Caco-2 (cell line): Measurements from ENCODE around the gene ERFE. TPM values are rescaled to one million over a fixed set of nuclear protein-coding genes. Genes with fewer than 3 reads are reported as not detected.

Source experiments
- BruUV-seq: library from RNA; stranded (reverse); fragments of 400-500 nt; replicated peaks from 2 replicates; lab custom pipeline; 2021; lab: Mats Ljungman, UMichigan
- CTCF ChIA-PET: fragments of 300-600 bp; sonication (Branson Sonifier 250); formaldehyde crosslinking; loops from one replicate; lab custom pipeline; 2022; ENCODE audit warnings: antibody characterized with exemption; lab: Charles Lee
- POLR2A ChIA-PET: fragments of 300-600 bp; sonication (Branson Sonifier 250); formaldehyde crosslinking; loops from one replicate; lab custom pipeline; 2022; ENCODE audit warnings: antibody characterized with exemption; lab: Charles Lee
- DNase-seq, 2 experiments: peaks; one replicate each; pipeline versions ENCODE4 v3.0.0 to v3.0.0-alpha.2; 2020 to 2022
- H3K27me3 ChIP-seq: replicated peaks from 2 replicates; pipeline ENCODE4 v1.6.0; 2011; ENCODE audit warnings: low read length; ENCODE audit not compliant: control insufficient read depth, insufficient read depth
- H3K36me3 ChIP-seq: 2 replicates; pipeline ENCODE4 v1.5.1; 2011; ENCODE audit warnings: low read length; ENCODE audit not compliant: control insufficient read depth, insufficient read depth
- H3K4me1 ChIP-seq: fragments of 250-450 bp; sonication (Bioruptor Pico); 2 replicates; pipeline ENCODE4 v1.5.1; 2020; ENCODE audit warnings: mild to moderate bottlenecking
- H3K4me3 ChIP-seq: 2 replicates; pipeline ENCODE4 v1.5.1; 2011; ENCODE audit warnings: low read depth, mild to moderate bottlenecking, control low read depth, low read length
- H3K9me3 ChIP-seq: fragments of 250-450 bp; sonication (Bioruptor Pico); 2 replicates; pipeline ENCODE4 v1.5.1; 2020; ENCODE audit warnings: mild to moderate bottlenecking, moderate library complexity
- H3K27ac Mint-ChIP-seq: one replicate; pipeline ENCODE4 v1.8.0; 2022; ENCODE audit warnings: mixed read lengths; ENCODE audit not compliant: unreplicated experiment
- H3K27me3 Mint-ChIP-seq: one replicate; pipeline ENCODE4 v1.8.0; 2022; ENCODE audit warnings: mixed read lengths; ENCODE audit not compliant: insufficient read depth, unreplicated experiment
- H3K36me3 Mint-ChIP-seq: one replicate; pipeline ENCODE4 v1.8.0; 2022; ENCODE audit warnings: mild to moderate bottlenecking, mixed read lengths; ENCODE audit not compliant: insufficient read depth, unreplicated experiment
- H3K4me1 Mint-ChIP-seq: one replicate; pipeline ENCODE4 v1.8.0; 2022; ENCODE audit warnings: low read depth, mixed read lengths; ENCODE audit not compliant: unreplicated experiment
- H3K4me3 Mint-ChIP-seq: one replicate; pipeline ENCODE4 v1.8.0; 2022; ENCODE audit warnings: mild to moderate bottlenecking, moderate library complexity, mixed read lengths; ENCODE audit not compliant: unreplicated experiment
- H3K9me3 Mint-ChIP-seq: one replicate; pipeline ENCODE4 v1.8.0; 2022; ENCODE audit warnings: mixed read lengths; ENCODE audit not compliant: unreplicated experiment
- intact Hi-C: fragments of 100-400 bp; cut with micrococcal nuclease; formaldehyde crosslinking; loops from one replicate; pipeline ENCODE4 v1.10.0; 2022; ENCODE audit not compliant: unreplicated experiment
- total RNA-seq: library from RNA; stranded (reverse); gene quantifications from 2 replicates; pipeline ENCODE4 v1.2.3, GENCODE V29; 2022
- TF ChIP-seq, protein P1 (sequence below), 2 experiments: fragments of 200-600 bp in 1 of 2; IDR thresholded peaks; 1 replicate in 1 of 2; 2 replicates in 1 of 2; pipeline versions ENCODE4 v1.5.1 to v1.8.0; 2011 to 2022; ENCODE audit warnings: antibody characterized with exemption in 1 of 2, control low read depth in 1 of 2, inconsistent platforms in 1 of 2, low read depth in 1 of 2, low read length in 1 of 2, mild to moderate bottlenecking in 1 of 2, moderate library complexity in 1 of 2; ENCODE audit not compliant: insufficient read depth in 1 of 2, severe bottlenecking in 1 of 2, unreplicated experiment in 1 of 2

Gene ERFE
- total RNA-seq, 1 experiment from 2014 or later = 1.4 TPM

DNA sequence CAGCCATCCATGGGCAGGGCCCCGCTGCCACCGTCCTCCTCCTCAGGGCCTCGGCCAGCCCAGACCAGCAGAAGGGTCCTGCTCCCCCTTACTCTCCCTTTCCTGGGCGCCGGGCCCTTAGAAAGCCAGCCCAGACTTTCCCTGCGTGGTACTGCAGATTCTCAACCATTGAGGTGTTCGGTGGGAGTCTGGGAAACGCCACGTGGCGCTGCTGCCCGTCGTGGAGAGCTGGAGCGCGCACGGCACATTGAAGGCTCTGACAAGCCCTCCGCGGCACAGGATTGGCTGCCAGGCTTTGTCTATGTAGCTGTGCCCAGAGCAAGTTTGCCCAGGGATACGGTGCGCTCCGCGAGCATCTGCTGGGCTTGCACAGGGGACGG is 30.7 kb upstream of the ERFE start:
- intact Hi-C loops = no loop called here
- no peaks in the 10 kb centered on the region for H3K36me3 ChIP-seq
- H3K9me3 ChIP-seq = no peaks in the 10 kb centered on the region
- TF ChIP-seq, protein P1, sequence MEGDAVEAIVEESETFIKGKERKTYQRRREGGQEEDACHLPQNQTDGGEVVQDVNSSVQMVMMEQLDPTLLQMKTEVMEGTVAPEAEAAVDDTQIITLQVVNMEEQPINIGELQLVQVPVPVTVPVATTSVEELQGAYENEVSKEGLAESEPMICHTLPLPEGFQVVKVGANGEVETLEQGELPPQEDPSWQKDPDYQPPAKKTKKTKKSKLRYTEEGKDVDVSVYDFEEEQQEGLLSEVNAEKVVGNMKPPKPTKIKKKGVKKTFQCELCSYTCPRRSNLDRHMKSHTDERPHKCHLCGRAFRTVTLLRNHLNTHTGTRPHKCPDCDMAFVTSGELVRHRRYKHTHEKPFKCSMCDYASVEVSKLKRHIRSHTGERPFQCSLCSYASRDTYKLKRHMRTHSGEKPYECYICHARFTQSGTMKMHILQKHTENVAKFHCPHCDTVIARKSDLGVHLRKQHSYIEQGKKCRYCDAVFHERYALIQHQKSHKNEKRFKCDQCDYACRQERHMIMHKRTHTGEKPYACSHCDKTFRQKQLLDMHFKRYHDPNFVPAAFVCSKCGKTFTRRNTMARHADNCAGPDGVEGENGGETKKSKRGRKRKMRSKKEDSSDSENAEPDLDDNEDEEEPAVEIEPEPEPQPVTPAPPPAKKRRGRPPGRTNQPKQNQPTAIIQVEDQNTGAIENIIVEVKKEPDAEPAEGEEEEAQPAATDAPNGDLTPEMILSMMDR (IDR thresholded peaks at IDR 0.05; ENCODE audit: insufficient read depth in 1 of 2, low read depth in 1 of 2, low read length in 1 of 2, severe bottlenecking in 1 of 2, unreplicated experiment in 1 of 2) = no peak
- Mint-ChIP-seq H3K36me3 (no peaks in the 10 kb centered on the region), H3K4me1 (no peaks in the 10 kb centered on the region), H3K9me3 (no peaks in the 10 kb centered on the region), H3K4me3 (no peak overlapping the region), H3K27ac (no peak overlapping the region), H3K27me3 (no peaks in the 10 kb centered on the region)
- ChIA-PET CTCF (interaction anchor here (0.7 kb wide), 1 partner anchor 19 kb away, joined by 7 read pairs; no protein-coding TSS in a partner anchor), POLR2A (no interaction called here)
- DNase-seq = no peak
- H3K27me3 ChIP-seq = no peaks in the 10 kb centered on the region
- no peak overlapping the region for H3K4me3 ChIP-seq
- H3K4me1 ChIP-seq = no peaks in the 10 kb centered on the region
- no TSS peak for BruUV-seq

DNA sequence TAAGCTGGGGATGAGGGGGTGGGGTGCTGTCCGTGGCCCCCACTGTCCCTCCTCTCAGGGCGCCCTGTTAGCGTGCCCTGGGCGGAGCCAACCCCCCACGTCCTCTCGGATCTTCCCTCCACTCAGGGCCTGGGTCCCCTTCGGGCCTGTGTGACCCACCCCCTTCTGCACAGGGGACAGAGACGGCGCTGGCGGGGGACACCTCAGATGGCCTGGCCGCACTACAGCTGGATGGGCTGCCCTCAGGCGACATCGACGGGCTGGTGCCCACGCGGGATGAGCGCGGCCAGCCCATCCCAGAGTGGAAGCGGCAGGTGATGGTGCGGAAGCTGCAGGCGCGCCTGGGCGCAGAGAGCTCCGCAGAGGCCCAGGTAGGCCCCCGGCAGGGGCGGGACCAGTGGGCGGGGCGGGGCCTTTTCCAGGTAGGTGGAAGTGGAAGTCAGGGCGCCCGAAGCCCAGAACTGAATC is 30.2 kb upstream of the ERFE start:
- Mint-ChIP-seq H3K27me3 (no peaks in the 10 kb centered on the region), H3K9me3 (no peaks in the 10 kb centered on the region), H3K4me3 (no peak overlapping the region), H3K36me3 (no peaks in the 10 kb centered on the region), H3K4me1 (no peaks in the 10 kb centered on the region), H3K27ac (no peak overlapping the region)
- Histone ChIP-seq H3K4me3 (no peak overlapping the region), H3K36me3 (no peaks in the 10 kb centered on the region), H3K4me1 (no peaks in the 10 kb centered on the region), H3K9me3 (no peaks in the 10 kb centered on the region), H3K27me3 (no peaks in the 10 kb centered on the region)
- intact Hi-C loops = no loop called here
- POLR2A ChIA-PET = no interaction called here
- BruUV-seq = no TSS peak
- no peak for DNase-seq
- CTCF ChIA-PET = interaction anchor here (0.7 kb wide), 1 partner anchor 19 kb away, joined by 7 read pairs; no protein-coding TSS in a partner anchor
- TF ChIP-seq, protein P1 (IDR thresholded peaks at IDR 0.05; ENCODE audit: insufficient read depth in 1 of 2, low read depth in 1 of 2, low read length in 1 of 2, severe bottlenecking in 1 of 2, unreplicated experiment in 1 of 2) = no peak

DNA sequence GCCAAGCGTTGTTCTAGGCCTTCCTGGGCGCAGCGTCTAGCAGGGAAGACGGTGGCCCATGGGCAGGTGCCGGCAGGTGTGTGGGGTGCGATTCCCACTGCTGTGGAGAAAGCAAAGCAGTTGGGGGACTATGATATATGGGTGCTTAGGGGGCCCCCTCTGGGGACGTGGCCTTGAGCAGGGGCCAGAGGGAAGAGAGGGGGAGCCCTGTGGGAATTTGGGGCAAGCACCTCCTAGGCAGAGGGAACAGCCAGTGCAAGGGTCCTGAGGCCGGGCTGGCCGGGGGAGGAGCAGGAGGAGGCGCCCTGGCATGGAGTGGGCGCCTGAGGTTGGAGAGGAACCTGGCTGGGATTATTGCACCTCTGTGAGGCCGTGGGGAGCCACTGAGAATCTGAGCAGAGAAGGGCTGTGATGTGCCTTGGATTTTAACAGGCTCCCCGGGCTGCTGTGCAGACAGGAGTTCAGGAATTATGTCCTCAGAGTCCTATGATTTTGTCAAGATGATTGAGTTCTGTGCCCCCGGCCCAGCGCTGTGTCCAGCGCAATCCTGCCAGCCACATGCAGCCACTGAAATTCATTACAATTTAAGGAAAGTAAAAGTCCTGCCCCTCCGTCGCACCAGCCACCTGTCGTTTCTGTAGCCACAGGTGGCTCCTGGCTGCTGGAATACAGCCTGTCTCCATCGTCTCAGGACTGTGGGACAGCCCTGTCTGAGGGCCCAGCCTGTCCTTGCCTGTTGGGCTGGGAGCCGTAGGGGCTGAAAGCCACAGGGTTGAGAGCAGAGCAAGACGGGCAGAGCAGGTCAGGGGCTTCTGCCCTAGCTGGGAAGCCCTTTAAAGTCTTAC is 29.4 kb upstream of the ERFE start:
- no peak overlapping the region for H3K27ac Mint-ChIP-seq
- H3K4me3 Mint-ChIP-seq = no peak overlapping the region
- ChIA-PET CTCF (no interaction called here), POLR2A (no interaction called here)
- TF ChIP-seq, protein P1 (IDR thresholded peaks at IDR 0.05; ENCODE audit: insufficient read depth in 1 of 2, low read depth in 1 of 2, low read length in 1 of 2, severe bottlenecking in 1 of 2, unreplicated experiment in 1 of 2) = no peak
- H3K9me3 Mint-ChIP-seq = no peaks in the 10 kb centered on the region
- no peaks in the 10 kb centered on the region for H3K4me1 ChIP-seq
- no peak for DNase-seq
- H3K36me3 ChIP-seq = no peaks in the 10 kb centered on the region
- BruUV-seq = no TSS peak
- no peaks in the 10 kb centered on the region for H3K36me3 Mint-ChIP-seq
- H3K27me3 Mint-ChIP-seq = no peaks in the 10 kb centered on the region
- no peaks in the 10 kb centered on the region for H3K27me3 ChIP-seq
- H3K9me3 ChIP-seq = no peaks in the 10 kb centered on the region
- H3K4me3 ChIP-seq = no peak overlapping the region
- no peaks in the 10 kb centered on the region for H3K4me1 Mint-ChIP-seq
- intact Hi-C loops = no loop called here
